Stomach (tissue), 4 donors: ENCODE results near the gene GKAP1.

Source experiments
- CTCF ChIP-seq, 7 experiments: fragments of 450-650 bp in 4 of 7; fragments of 200-600 bp in 3 of 7; sonication (generic) in 3 of 7; IDR thresholded peaks; one replicate each; pipeline ENCODE4 v1.5.1; 2016 to 2019; ENCODE audit warnings: antibody characterized with exemption in 7 of 7, control low read depth in 2 of 7, mild to moderate bottlenecking in 1 of 7
- POLR2A ChIP-seq, 4 donors: fragments of 450-650 bp; IDR thresholded peaks; one replicate each; pipeline ENCODE4 v1.6.1; 2016; ENCODE audit warnings: antibody characterized with exemption in 4 of 4, control low read depth in 2 of 4, mild to moderate bottlenecking in 1 of 4, moderate library complexity in 1 of 4

GRCh38 chr9:83708515-83709158, 108.9 kb downstream of the GKAP1 start:
- peak in 1 of 7 experiments; percentile 20 for TF ChIP-seq CTCF (IDR thresholded peaks at IDR 0.05)
- no peak for TF ChIP-seq POLR2A (IDR thresholded peaks at IDR 0.05)
